Activated T-cell treated with anti-CD3 and anti-CD28 coated beads for 1 hour (primary cell): ENCODE measurements around the gene NR1H4.
"Not testable (repeated sequence)": the region's sequence is repeated elsewhere in the genome, so short reads cannot be mapped to it uniquely, and the experiment has no call there.

ENCODE experiments used
- DNase-seq: peaks from one replicate; pipeline ENCODE4 v3.0.0-alpha.2; 2020; ENCODE audit warnings: low read depth

Gene NR1H4

GRCh38 chr12:100473050-100473715 lies 483 bp upstream of the NR1H4 start:
- no peak for DNase-seq

- no peak for DNase-seq
These were observed 951 bp downstream of the NR1H4 start for GRCh38 chr12:100474617-100475016.

DNA sequence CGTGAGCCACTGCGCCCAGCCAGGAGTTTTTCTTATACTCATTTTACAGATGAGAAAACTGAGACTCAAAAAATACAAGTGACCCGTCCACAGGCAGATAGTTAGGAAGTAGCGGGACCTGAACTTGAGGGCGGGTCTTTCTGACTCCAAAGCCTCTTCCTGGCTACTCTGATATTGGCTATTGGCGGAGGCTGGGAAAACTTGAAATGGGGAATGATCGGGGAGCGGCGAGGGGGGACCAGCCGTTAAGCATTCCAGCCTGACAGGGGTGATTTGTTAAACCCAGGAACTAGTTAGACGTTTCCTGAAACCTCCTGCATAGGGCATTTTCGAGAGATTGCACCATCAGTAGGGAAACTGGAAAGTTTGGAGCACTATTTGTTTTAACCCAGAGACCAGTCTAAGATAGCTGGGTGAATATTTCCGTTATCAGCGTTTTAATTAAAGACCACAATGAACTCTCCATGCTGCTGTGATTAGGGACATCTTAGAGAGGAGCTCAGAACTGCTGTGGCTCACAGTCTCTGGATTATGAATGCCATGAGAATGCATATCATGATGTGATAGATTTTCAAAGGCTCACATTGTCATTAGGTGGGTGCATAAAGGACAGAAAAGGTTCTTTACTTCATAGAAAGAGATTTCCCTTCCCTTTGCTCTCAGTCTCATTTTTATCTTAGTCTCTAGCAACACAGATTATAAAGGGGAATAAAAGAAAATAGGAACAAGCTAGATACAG lies 2.5 kb downstream of the NR1H4 start:
- DNase-seq = no peak

DNA sequence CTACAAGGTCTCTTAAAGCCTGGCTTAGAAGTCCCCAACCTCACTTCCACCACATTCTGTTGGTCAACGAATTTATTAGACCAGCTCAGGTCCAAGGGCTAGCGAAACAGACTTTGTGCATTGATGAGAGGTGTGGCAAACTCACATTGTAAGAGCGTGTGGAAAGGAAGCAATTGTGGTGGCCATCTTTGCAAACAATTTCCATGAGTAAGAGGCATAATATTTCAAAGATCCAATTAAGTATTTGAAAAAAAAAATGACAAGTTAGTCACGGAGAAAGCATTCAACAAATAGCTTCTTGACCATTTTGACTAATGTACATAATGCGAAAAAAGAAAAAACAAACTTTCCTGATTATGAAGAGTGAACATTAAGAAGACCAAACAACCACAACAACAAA lies 7.4 kb downstream of the NR1H4 start:
- no peak for DNase-seq

DNA sequence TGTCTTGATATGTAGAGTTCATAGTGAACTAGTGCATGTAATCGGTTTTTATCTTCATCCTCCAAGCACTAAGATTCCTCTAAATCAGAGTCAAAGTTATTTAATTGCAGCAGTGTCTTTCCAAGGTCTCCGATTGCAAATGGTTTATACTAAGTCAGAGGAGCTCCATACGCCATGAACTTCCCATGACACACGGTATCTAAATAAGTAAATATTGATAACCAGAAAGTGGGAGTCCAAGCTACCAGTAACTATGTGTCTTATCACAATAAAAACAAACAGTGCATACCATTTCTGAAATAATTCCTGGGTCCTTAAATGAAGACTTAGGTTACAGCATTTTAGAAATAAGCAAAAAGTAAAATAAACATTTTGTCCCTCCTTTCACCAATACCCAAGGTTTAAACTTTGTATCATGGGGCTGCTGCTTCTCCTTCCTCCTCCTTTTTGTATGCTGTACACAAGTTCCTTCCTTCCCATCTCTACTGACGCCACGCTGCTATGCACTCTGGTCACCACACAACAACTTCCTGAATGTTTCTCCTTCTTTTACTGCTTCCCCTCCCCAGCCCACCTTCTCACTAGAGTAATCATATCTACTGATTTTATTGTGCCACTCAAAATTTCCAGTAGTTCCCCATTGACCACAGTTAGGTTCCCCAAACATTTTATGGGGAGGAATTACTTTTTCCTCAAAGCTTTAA lies 10.7 kb downstream of the NR1H4 start:
- DNase-seq = no peak

GRCh38 chr12:100484891-100485471 lies 11.3 kb downstream of the NR1H4 start:
- no peak for DNase-seq

DNA sequence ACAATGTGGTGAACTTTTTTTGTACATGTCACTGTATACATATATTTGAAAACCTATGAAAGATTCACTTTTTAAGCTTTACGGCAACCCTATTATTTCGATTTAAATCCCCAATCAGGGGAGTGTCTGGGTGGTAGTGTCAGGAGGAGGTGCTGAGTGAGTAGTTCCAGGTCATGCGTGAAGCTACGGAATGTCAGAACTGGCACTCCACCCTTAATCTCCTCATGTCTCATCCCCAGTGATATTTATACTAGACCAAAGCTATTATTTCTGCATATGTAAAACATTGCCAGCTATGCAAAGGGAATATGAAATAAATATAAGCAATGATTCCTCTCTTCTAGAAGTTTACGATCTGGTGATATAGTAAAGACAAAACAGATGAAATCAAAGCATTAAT lies 12.3 kb downstream of the NR1H4 start:
- no peak for DNase-seq

- no peak for DNase-seq
These were observed 15.7 kb downstream of the NR1H4 start for GRCh38 chr12:100489251-100489820.

- no peak for DNase-seq
These were observed 16.4 kb downstream of the NR1H4 start for GRCh38 chr12:100490056-100490455.

GRCh38 chr12:100491104-100491503 lies 17.4 kb downstream of the NR1H4 start:
- no peak for DNase-seq

DNA sequence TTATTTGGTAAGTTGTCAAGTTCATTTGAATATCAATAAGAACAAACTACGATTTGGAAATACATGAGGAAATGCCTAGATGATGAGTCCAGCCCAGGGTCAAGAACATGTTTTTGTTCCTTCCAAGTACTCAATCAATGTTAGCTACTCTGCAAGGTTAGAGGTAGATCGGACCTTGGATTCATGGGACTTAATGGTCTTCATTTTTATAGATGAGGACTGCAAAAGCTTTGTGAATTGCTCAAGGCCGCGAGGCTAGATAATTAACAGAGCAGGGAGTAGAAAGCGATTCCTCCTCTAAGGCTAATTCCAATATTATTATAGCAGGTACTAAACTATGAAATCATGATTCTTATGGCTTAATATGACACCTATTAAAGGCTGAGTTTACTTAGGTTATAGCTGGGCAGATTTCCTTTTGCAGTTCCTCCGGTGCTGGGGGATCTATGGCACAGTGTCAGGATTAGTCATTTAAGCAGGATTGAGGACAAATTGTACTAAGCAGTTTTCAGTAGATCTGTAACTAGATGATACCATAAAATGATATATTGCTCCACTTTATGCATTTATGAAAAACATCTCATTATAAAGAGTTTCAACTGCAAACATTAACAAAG lies 19.8 kb downstream of the NR1H4 start:
- DNase-seq = no peak

DNA sequence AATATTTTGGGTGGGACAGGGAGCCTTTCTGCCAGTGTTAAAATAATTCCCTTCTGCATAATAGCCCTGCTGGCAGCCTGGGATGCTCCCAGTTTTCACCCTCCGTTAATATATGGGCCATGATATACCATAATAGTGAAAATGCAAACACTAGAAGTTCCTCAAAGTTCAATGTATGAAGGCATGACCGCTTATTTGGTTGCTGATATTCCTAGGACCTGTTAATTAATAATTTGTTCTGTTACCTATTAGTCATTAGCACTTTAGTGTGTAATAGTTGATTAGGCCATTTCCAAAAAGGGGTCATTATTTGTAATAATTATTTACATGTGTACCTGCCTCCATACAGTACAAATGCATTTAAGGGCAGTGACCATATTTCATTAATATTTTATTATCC lies 20.4 kb downstream of the NR1H4 start:
- no peak for DNase-seq

DNA sequence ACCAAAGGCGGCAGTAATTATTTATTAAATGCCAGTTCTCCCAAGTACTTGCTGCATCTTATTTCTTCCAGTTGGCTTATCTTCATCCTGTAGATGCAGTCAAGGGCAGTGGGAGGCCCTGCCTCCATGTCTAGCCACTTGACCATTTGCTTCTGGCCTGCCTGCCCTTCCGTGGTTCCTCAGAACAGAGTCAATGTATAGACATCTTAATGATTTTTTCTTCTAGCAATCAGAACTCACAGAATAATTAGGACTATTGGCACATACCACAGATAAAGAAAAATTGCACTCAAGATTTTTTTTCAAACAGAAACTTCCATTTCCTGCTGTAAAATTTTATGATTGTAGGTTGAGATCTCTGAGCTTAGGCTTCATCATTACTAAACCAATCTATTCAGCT lies 20.9 kb downstream of the NR1H4 start:
- DNase-seq = no peak

DNA sequence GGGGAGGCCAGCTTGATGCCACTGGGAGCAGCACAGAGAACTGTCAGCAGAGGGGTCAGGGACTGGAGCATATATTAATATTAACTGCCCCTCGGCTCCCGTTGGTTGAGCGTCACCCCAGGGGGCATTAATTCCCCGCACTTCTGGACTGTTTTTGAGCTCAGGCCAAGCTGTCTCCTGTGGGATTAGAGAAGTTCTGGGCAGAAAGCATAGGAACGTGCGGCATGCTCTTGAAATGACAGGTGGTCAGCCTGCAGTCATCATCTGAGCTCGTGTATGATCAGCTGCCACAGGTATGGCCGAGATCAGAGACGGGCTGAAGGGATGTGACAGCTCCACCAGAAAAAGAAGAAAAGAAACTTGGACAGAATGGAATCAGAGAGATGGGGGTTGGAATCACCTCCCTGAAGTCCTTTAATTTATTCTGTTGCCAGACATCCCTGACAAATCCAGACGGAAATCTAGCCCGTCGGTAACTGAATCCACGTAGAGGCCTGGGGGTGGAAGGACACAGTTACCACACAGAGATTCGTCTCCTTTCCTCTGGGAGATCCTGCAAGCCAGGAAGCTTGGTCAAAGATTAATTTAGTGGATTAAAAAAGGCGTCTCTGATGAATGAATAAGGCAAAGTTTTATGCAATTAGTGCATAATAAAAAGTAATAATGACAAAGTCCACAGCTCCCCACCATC lies 23.6 kb downstream of the NR1H4 start:
- no peak for DNase-seq

GRCh38 chr12:100498141-100498540 lies 24.5 kb downstream of the NR1H4 start:
- no peak for DNase-seq

GRCh38 chr12:100499416-100499815 lies 25.8 kb downstream of the NR1H4 start:
- DNase-seq = no peak

GRCh38 chr12:100502718-100503117 lies 29.1 kb downstream of the NR1H4 start:
- not testable (repeated sequence) for DNase-seq

DNA sequence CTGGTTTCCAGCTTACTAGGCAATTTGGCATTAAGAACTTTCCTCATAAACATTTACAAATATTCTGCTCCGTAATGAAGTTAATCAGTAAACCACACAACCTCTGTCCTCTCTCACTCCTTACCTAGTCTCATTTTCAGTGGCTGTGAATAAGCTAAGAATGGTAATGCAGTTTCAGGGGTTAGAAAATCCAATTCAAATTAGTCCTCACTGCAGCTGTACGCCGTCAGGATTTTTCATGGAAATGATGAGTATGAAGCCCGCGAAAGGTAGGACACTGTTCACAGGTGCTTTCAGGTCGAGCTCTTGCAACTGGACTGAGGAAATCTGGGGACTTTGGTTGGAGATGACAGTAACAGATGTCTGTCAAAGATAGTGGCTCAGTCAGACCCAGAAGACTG lies 29.6 kb downstream of the NR1H4 start:
- no peak for DNase-seq

DNA sequence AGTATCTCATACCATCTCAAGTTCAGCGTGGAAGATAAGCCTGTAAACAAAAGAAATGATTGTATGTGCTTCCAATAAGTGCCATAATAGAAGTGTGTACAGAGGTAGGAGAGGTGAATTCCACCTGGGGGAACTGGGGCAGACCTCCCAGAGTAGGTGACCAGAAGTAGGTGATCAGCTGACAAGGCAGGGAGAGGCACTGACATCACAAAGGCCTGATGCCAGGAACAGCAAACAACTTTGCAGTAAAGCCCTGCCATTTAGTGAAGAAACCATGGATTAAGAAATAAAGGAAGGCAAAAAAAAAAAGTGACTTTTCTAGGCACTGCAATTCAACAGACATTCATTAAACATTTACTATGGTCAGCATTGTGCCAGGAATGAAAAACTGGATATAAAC lies 31.1 kb downstream of the NR1H4 start:
- no peak for DNase-seq

GRCh38 chr12:100508751-100509150 lies 35.1 kb downstream of the NR1H4 start:
- no peak for DNase-seq

- no peak for DNase-seq
These were observed 39.0 kb downstream of the NR1H4 start for GRCh38 chr12:100512692-100513091.
